ENCODE data around the gene RBBP8.

DNA sequence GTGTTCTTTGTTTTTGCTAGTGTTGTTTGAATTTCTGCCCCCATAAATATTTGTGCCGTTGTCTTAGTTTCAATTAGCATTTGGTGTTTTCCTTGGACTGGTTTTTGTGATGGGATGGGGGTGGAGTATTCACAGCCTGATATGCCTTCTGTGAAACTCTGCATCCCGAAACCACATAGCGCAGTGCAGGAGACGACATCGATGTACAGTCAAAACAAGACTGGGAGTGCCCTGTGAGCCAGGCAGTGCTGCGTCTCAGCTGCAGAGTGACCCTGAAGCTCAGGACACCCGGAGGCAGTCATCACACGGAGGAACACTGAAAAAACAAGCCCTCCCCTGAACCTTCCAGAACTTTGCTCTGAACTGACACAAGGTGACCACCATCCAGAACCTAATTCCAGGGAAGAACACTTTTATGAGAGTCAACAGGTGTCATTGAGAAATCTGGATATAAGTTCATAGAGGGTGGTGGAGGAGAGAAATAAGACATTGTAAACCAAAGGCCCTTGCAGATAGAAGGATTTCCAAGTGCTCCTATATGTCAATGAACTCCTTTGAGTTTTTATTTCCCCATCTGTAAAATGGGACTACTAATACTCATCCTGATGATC, 141.0 kb downstream of the RBBP8 start:
- TF ChIP-seq EZH2 (IDR thresholded peaks at IDR 0.05; ENCODE audit: insufficient read depth, poor library complexity, severe bottlenecking) (no peak), EZH2phosphoT487 (IDR thresholded peaks at IDR 0.05; ENCODE audit: insufficient read depth, low read depth) (no peak)

Data from GM23248 (cell line).